Activated naive CD8-positive, alpha-beta T cell treated with anti-CD3 and anti-CD28 coated beads, Interleukin-2, amount 50 U/mL, for 24 hours (primary cell): ENCODE data around the gene C1orf141.
A peak's percentile ranks its signal among the peaks of the same experiment; 100 is the strongest.
"Not testable (repeated sequence)": the region's sequence is repeated elsewhere in the genome, so short reads cannot be mapped to it uniquely, and the experiment has no call there.

Experiments used
- ATAC-seq: fragments of 150-1000 bp; cut with Tn5 transposase; one replicate; pipeline ENCODE4 v1.10.0; 2021
- DNase-seq: peaks from one replicate; pipeline ENCODE4 v3.0.0; 2021
- H3K27ac Mint-ChIP-seq: one replicate; pipeline ENCODE4 v1.8.0; 2021; ENCODE audit warnings: mild to moderate bottlenecking, mixed read lengths
- H3K27me3 Mint-ChIP-seq: one replicate; pipeline ENCODE4 v1.8.0; 2021; ENCODE audit warnings: mixed read lengths
- H3K36me3 Mint-ChIP-seq: one replicate; pipeline ENCODE4 v1.8.0; 2021; ENCODE audit warnings: low read depth, mixed read lengths
- H3K4me1 Mint-ChIP-seq: one replicate; pipeline ENCODE4 v1.8.0; 2021; ENCODE audit warnings: mixed read lengths
- H3K4me3 Mint-ChIP-seq: one replicate; pipeline ENCODE4 v1.8.0; 2021; ENCODE audit warnings: mild to moderate bottlenecking, moderate library complexity, mixed read lengths
- H3K9me3 Mint-ChIP-seq: one replicate; pipeline ENCODE4 v1.8.0; 2021; ENCODE audit warnings: mixed read lengths

The C1orf141 gene

DNA sequence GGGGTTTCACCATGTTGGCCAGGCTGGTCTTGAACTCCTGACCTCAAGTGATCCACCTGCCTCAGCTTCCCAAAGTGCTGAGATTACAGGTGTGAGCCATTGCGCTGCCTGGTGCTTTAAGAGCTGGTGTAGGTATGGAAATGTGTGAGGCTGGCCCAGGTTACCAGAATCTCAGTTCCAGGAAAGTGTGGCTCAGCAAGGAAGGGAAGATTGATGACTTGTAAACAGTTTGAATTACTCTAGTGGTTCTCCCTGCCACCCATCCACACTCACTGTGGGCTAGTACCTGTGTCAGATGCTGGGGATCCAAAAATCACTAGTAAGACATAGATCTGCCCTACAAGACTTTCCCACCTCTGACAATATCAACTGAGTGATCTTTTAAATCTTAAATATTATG, 46.3 kb downstream of the C1orf141 start:
- Mint-ChIP-seq H3K9me3 (no peaks in the 10 kb centered on the region), H3K27ac (no peak overlapping the region), H3K36me3 (no peaks in the 10 kb centered on the region), H3K27me3 (no peaks in the 10 kb centered on the region), H3K4me1 (no peaks in the 10 kb centered on the region), H3K4me3 (no peak overlapping the region)
- ATAC-seq (no peak), DNase-seq (no peak)

DNA sequence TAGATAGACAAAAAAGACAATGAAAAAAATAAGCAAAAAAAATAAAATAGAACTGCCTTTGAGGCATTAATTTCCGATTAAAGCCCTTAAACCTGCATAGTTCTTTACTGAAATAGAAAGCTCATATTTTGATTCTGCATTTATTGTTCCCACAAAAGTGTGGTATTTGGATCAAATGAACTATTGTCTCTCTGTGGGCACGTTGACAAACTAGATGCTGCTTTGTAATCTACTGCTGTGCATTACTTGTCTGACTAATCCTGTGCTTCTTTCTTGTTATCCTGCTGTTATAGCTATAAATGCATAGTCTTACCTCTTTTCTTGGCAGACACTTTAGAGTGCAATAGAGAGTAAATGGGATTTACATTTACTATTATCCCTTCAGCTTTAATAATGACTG, 49.4 kb downstream of the C1orf141 start:
- DNase-seq: no peak
- H3K27ac Mint-ChIP-seq: no peak overlapping the region

DNA sequence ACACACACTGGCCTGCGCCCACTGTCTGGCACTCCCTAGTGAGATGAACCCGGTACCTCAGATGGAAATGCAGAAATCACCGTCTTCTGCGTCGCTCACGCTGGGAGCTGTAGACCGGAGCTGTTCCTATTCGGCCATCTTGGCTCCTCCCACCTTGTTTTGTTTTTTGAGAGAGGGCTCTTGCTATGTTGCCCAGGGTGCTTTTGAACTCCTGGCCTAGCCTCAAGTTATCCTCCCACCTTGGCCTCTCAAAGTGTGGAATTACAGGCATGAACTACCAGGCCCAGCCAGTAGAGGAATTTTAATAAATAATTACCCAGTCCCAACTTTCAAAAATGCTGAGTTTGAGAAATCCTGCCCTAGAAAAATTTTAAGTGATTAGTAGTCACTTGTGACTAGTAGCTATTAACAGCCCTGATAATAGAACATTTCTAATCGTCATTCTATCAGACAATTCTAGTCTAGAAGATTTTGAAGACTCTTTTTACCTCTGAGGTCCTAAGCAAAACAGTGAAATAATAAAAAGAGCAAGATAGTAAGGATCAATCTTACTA, 49.9 kb downstream of the C1orf141 start:
- H3K36me3 Mint-ChIP-seq: no peaks in the 10 kb centered on the region
- H3K9me3 Mint-ChIP-seq: no peaks in the 10 kb centered on the region
- DNase-seq: no peak
- H3K27ac Mint-ChIP-seq: no peak overlapping the region
- no peak overlapping the region for H3K4me3 Mint-ChIP-seq
- no peak for ATAC-seq
- H3K4me1 Mint-ChIP-seq: no peaks in the 10 kb centered on the region
- H3K27me3 Mint-ChIP-seq: no peaks in the 10 kb centered on the region

More for the DNA sequence above, 49.4 kb downstream of the C1orf141 start:
- Mint-ChIP-seq H3K9me3 (no peaks in the 10 kb centered on the region), H3K4me3 (no peak overlapping the region), H3K4me1 (no peaks in the 10 kb centered on the region), H3K27me3 (no peaks in the 10 kb centered on the region), H3K36me3 (no peaks in the 10 kb centered on the region)
- no peak for ATAC-seq

DNA sequence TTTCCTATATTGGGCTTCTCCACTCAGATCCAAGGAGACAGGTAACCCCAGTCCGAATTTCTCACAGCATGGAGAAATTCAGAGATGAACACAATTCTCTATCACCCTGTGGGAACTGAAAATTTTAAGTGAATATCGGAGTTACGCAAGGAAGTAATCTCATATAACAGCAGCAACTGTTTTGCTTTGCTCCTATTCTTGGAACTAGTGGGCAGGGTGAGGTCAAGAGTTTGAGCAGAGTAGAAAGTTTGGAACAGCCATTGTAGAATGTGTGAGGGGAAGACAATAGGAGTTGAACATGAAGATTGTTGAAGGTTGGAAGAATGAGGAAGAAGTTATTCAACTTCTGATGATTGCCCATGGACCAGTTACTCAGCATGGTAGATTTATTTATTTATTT, 56.5 kb downstream of the C1orf141 start:
- Mint-ChIP-seq H3K27ac (no peak overlapping the region), H3K36me3 (no peaks in the 10 kb centered on the region), H3K4me3 (no peak overlapping the region), H3K4me1 (no peaks in the 10 kb centered on the region), H3K9me3 (no peaks in the 10 kb centered on the region), H3K27me3 (no peaks in the 10 kb centered on the region)
- DNase-seq (no peak), ATAC-seq (no peak)

DNA sequence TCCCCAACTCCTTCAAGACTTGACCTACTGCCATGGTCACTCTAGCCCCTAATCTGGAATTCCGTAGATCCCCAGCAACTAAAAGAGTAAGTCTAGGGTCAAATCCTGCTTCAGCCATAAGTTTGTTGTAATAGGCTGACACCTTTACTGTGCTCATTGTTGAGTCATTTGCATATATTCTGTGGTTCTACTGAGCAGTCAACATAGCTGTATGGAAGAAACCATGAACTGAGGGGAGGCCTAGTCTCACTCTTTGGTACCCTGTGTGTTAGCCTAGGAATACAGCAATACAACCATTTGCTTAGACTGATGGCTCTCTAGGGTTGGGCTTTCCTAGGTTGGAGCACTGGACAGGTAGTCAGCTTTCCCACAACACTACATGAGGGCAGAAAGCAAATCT, 57.2 kb downstream of the C1orf141 start:
- no peak overlapping the region for H3K27ac Mint-ChIP-seq
- DNase-seq (no peak), ATAC-seq (peak; percentile 49)
- peaks cover 1% of the 10 kb centered on the region for H3K36me3 Mint-ChIP-seq
- H3K9me3 Mint-ChIP-seq: peaks cover 4% of the 10 kb centered on the region
- no peak overlapping the region for H3K4me3 Mint-ChIP-seq
- no peaks in the 10 kb centered on the region for H3K4me1 Mint-ChIP-seq
- H3K27me3 Mint-ChIP-seq: peaks cover 2% of the 10 kb centered on the region

DNA sequence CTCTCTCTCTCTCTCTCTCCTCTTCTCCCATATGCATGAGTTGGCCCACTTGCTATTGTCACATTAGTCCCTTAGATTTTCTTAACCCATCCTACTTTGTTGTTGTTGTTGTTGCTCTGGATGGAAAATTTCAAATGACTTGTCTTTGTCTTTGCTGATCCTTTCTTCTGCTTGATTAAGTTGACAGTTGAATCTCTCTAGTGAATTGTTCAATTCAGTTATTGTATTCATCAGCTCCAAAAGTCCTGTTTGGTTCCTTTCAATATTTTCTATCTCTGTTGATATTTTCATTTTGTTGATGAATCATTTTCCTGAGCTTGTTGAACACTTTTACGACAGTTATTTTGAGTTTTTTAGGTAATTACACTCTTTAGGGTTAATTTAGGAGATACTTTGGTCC, 62.0 kb downstream of the C1orf141 start:
- no peak overlapping the region for H3K27ac Mint-ChIP-seq
- DNase-seq: no peak
- no peak overlapping the region for H3K4me3 Mint-ChIP-seq
- peaks cover 18% of the 10 kb centered on the region for H3K9me3 Mint-ChIP-seq
- H3K4me1 Mint-ChIP-seq: no peaks in the 10 kb centered on the region
- peaks cover 3% of the 10 kb centered on the region for H3K27me3 Mint-ChIP-seq
- no peak for ATAC-seq
- H3K36me3 Mint-ChIP-seq: peaks cover 6% of the 10 kb centered on the region

DNA sequence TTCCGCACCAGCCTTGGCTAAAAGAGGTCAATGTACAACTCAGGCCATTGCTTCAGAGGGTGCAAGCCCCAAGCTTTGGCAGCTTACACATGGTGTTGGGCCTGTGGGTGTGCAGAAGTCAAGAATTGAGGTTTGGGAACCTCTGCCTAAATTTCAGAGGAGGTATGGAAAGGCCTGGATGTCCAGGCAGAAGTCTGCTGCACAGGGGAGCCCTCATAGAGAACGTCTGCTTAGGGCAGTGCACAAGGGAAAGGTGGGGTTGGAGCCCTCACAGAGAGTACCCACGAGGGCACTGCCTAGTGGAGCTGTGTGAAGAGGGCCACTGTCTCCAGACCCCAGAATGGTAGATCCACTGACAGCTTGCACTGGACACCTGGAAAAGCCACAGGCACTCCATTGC, 67.1 kb downstream of the C1orf141 start:
- H3K27ac Mint-ChIP-seq, H3K4me1 Mint-ChIP-seq, DNase-seq, H3K27me3 Mint-ChIP-seq, ATAC-seq, H3K36me3 Mint-ChIP-seq, H3K4me3 Mint-ChIP-seq: not testable (repeated sequence)
- peaks cover 24% of the 10 kb centered on the region for H3K9me3 Mint-ChIP-seq

DNA sequence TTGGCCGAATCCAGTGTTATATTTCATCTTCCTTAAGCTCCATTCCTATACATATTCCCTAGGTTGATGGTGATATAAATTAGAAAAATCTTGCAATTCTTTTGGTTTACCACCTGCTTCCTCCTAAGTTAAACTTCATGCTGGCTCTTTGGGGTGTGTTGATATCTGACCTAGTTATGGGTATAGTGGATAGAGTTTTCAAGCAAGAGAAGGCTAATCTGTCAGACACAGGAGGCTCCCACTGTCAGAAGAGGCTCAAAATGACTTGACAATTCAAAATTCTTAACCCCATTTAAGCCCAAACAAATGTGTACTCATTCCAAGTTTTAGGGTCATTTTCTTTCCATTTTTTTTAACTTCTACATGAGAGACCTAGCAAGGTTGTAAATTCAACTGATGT, 72.4 kb downstream of the C1orf141 start:
- Mint-ChIP-seq H3K27me3 (no peaks in the 10 kb centered on the region), H3K4me3 (no peak overlapping the region), H3K4me1 (no peaks in the 10 kb centered on the region), H3K9me3 (peaks cover 6% of the 10 kb centered on the region), H3K27ac (no peak overlapping the region), H3K36me3 (peaks cover 3% of the 10 kb centered on the region)
- ATAC-seq (no peak), DNase-seq (no peak)

DNA sequence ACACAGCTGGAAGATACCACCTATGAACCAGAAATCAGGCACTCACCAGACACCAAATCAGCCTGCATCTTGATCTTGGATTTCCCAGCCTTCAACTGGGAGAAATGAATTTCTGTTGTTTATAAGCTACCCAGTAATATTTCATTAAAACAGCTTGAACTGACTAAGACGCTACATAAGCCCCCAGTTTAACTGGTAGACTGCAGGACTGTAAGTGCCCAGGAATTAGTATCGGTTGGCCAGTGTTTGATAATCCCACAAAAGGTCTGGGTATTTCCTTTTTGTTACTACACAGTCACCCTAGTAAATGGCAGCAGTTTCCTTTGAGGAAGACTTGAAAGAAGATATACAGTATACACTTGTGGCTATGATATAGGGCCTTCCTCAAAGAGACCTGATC, 73.5 kb downstream of the C1orf141 start:
- no peak for ATAC-seq
- H3K27ac Mint-ChIP-seq: no peak overlapping the region
- no peaks in the 10 kb centered on the region for H3K27me3 Mint-ChIP-seq

DNA sequence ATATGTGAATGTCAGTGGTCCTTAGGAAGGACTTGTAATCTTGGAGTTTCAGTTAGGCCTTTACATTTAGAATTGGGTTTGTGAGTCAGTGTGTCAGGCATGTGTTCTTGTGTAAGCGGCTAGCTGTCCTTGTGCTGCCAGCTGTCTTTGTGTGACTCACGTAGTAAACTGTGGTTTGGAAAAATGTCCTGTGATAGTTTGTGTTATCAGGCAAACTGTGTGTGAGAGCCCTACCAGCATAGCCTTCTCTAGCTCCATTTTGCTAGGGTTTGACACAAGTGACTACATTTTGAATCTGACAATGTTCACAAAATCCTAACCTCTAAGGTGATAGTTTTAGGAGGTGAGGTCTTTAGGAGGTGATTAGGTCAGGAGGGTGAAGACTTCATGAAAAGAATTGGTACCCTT, 74.0 kb downstream of the C1orf141 start:
- no peaks in the 10 kb centered on the region for H3K4me1 Mint-ChIP-seq
- ATAC-seq: no peak
- DNase-seq: no peak
- no peaks in the 10 kb centered on the region for H3K27me3 Mint-ChIP-seq
- H3K9me3 Mint-ChIP-seq: no peaks in the 10 kb centered on the region
- H3K27ac Mint-ChIP-seq: no peak overlapping the region
- H3K36me3 Mint-ChIP-seq: no peaks in the 10 kb centered on the region
- no peak overlapping the region for H3K4me3 Mint-ChIP-seq

More for the DNA sequence above, 73.5 kb downstream of the C1orf141 start:
- no peak for DNase-seq
- Mint-ChIP-seq H3K4me3 (no peak overlapping the region), H3K36me3 (no peaks in the 10 kb centered on the region), H3K9me3 (no peaks in the 10 kb centered on the region), H3K4me1 (no peaks in the 10 kb centered on the region)

DNA sequence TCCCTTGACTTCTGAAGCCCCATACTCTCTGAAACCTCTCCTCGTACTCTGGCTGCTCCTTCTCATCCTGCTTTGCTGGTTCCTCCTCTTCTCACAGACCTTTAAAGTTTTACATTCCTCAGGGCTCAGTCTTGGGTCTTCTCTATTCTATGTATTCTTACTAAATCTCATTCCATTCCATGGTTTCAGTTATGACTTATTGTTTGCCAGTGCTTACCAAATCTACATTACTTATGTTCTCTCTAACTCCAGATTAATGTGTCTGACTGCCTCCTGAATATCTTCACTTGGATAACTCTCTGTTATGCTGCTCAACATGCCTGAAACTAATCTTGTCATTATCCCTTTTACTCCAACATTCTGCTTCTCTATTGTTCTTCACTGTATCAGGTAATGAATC, 75.4 kb downstream of the C1orf141 start:
- ATAC-seq: no peak
- Mint-ChIP-seq H3K4me1 (peaks cover 4% of the 10 kb centered on the region), H3K27me3 (no peaks in the 10 kb centered on the region), H3K4me3 (no peak overlapping the region), H3K9me3 (no peaks in the 10 kb centered on the region), H3K36me3 (no peaks in the 10 kb centered on the region), H3K27ac (no peak overlapping the region)
- no peak for DNase-seq

DNA sequence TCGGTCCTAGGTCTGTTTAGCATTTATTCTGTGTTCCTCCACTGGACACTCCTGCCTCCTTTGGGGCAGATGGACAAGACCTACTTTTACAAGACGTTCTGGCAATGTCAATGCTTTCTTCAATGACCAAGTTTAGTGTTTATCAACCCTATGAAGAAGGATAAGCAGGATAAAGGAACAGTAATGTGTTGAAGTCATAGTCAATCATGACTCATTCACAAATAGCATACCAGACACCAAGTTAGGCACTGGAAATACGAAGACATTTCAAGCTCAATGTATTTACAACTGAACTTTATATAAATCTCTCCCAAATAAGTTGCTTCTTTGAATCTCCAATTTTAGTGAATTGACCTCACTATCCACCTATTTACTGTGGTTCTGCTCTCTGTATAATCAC, 76.0 kb downstream of the C1orf141 start:
- DNase-seq: no peak
- H3K27me3 Mint-ChIP-seq: no peaks in the 10 kb centered on the region
- H3K36me3 Mint-ChIP-seq: no peaks in the 10 kb centered on the region
- H3K4me3 Mint-ChIP-seq: no peak overlapping the region
- H3K27ac Mint-ChIP-seq: no peak overlapping the region
- H3K9me3 Mint-ChIP-seq: no peaks in the 10 kb centered on the region
- peaks cover 7% of the 10 kb centered on the region for H3K4me1 Mint-ChIP-seq
- no peak for ATAC-seq

DNA sequence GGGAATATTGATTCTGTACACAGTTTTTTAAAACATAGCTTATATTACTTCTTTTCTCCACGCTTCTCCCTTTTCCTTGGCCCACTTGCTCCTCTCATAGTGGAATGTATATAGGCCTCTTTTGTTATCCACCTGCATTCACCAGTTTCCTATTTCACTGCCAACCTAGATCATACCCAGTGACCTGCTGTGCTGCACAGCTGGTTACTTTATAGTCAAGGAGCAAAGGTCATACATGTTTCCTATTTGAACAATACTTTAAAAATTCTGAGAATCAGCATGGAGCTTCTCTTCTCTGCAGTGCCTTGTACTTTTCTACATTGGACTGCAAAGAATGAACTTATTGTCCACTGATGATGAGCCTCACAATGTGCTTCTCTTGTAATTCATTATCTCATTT, 76.5 kb downstream of the C1orf141 start:
- no peak for DNase-seq
- ATAC-seq: no peak
- Mint-ChIP-seq H3K27ac (no peak overlapping the region), H3K4me1 (peaks cover 7% of the 10 kb centered on the region), H3K9me3 (no peaks in the 10 kb centered on the region), H3K4me3 (no peak overlapping the region), H3K36me3 (no peaks in the 10 kb centered on the region), H3K27me3 (no peaks in the 10 kb centered on the region)

DNA sequence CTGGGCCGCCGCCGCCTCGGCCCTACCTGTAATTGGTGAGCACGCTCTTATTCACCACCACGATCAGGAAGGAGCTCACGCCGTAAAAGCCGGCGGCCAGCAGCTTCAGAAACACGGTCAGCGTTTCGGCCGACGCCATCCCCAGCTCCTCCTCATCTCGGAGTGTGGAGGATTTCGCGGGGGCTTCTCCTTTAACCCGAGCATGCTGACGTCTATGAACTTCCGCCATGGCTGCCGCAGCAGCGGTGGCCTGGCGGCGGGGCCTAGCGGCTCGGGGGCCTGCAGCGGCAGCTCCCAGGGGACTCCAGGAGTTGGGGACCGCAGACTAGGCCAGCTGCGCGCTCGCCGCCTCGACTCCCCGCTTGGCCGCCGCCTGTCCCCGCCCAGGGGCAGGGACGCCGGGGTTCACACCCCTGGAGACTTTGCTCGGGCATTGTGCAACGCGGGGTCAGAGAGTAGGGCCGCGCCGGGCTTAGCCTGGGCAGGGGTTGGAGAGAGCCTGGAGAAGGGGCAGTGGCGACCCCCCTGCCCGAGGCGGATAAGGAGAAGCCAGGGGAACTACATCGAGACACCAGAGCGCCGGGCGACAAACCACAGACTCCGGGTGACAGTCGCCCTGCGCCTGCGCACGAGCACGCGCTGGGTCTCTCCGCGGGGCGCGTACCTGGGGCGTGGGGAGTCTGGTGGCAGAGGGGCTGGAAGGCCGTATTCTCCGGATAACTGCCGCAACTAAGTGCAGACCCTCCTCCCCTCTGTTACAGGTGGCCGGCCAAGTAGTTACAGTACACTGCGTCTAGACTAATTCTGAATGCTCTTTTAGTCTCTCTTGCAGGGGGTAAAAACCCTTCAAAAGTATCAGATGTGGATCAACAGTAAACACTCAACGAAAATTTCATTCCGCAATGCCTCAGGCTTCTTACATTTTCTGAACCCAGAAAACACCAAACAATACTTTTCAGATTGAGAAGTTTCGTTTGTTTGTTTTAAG, 80.7 kb downstream of the C1orf141 start, which contains the start of gene SLC35D1:
TSS of gene SLC35D1 (minus strand) at position 364 of the 988 bp plus-strand sequence. CDS start at position 229, 135 bp downstream.
- Mint-ChIP-seq H3K9me3 (no peaks in the 10 kb centered on the region), H3K27me3 (no peaks in the 10 kb centered on the region), H3K4me1 (peaks cover 32% of the 10 kb centered on the region), H3K36me3 (peaks cover 19% of the 10 kb centered on the region), H3K27ac (peak within 1 kb of the TSS; percentile 91), H3K4me3 (peak within 1 kb of the TSS; percentile 84)
- DNase-seq: peak; percentile 82
- peak; percentile 83 for ATAC-seq

DNA sequence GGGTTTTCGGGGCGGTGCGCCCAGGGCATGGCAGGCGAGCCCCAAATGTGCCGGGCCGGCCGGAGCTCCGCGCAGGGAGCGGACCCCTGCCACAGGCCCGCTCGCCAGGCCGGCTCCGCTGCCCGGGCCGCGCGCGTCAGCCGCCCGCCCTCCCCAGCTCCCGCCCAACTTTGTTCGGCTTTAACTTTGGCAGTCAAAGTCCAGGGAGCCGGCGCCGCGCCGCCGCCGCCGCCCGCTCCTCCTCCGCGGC, 81.3 kb downstream of the C1orf141 start:
- peak overlapping the region; percentile 91 for H3K27ac Mint-ChIP-seq
- DNase-seq (peak; percentile 39), ATAC-seq (peak; percentile 30)
- H3K4me3 Mint-ChIP-seq: peak overlapping the region; percentile 84
- H3K36me3 Mint-ChIP-seq: peaks cover 19% of the 10 kb centered on the region
- H3K4me1 Mint-ChIP-seq: peaks cover 32% of the 10 kb centered on the region
- no peaks in the 10 kb centered on the region for H3K27me3 Mint-ChIP-seq
- H3K9me3 Mint-ChIP-seq: no peaks in the 10 kb centered on the region
